ENCODE data around the gene SF3B3. TPM values are rescaled to one million over a fixed set of nuclear protein-coding genes. Genes with fewer than 3 reads are reported as not detected.

SF3B3 gene
- total and polyA plus RNA-seq, 2 of the 13 experiments (the other 11 are each of a cell fraction or from before 2014, with no cell fraction given): 157 to 500 TPM

DNA sequence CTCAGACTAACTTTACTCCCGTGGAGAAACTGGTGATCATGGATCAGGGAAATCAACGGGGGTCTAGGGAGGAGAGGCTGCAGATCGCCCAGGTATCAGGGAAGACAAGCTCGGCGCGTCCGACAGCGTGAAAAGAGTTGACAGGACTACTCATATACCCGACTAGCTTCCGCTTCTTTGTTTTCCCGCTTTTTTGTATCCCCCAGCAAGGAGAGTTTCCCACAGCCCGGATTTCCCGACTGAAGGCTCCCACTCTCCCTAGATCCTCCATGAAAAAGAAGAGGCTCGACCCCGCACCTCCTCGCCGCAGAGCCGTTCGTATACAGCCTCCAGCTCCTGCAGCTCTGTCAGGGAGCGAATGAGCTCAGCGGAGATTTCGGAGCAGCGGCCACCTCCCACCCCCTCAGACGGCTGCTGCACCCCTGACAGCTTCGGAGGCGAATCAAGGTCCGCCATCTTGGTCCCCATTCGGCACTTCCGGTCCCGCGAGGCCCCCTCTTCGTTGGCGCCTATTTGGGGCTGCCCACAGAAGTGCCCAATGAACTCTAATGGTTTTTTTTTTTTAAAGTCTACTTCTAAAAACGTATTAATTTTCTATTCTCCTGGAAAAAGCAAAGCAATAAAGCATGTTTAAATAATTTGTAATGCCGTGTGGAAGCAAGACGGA, 407 bp upstream of the SF3B3 start, which contains the start of gene COG4 (continued):
- TF ChIP-seq, protein P1, sequence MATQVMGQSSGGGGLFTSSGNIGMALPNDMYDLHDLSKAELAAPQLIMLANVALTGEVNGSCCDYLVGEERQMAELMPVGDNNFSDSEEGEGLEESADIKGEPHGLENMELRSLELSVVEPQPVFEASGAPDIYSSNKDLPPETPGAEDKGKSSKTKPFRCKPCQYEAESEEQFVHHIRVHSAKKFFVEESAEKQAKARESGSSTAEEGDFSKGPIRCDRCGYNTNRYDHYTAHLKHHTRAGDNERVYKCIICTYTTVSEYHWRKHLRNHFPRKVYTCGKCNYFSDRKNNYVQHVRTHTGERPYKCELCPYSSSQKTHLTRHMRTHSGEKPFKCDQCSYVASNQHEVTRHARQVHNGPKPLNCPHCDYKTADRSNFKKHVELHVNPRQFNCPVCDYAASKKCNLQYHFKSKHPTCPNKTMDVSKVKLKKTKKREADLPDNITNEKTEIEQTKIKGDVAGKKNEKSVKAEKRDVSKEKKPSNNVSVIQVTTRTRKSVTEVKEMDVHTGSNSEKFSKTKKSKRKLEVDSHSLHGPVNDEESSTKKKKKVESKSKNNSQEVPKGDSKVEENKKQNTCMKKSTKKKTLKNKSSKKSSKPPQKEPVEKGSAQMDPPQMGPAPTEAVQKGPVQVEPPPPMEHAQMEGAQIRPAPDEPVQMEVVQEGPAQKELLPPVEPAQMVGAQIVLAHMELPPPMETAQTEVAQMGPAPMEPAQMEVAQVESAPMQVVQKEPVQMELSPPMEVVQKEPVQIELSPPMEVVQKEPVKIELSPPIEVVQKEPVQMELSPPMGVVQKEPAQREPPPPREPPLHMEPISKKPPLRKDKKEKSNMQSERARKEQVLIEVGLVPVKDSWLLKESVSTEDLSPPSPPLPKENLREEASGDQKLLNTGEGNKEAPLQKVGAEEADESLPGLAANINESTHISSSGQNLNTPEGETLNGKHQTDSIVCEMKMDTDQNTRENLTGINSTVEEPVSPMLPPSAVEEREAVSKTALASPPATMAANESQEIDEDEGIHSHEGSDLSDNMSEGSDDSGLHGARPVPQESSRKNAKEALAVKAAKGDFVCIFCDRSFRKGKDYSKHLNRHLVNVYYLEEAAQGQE (IDR thresholded peaks at IDR 0.05; ENCODE audit: borderline replicate concordance in 1 of 2, low read depth in 1 of 2, low read length in 2 of 2): peak in 1 of 2 experiments; percentile 47; a peak in 1 of 4 replicates
- TF ChIP-seq ISL2 (CRISPR knock-in tag; IDR thresholded peaks at IDR 0.05) (0 out of 2 replicates have a peak, but pooled peaks have one; percentile 47), ZNF264 (CRISPR knock-in tag; IDR thresholded peaks at IDR 0.05) (0 out of 2 replicates have a peak, but pooled peaks have one; percentile 21), ZNF292 (CRISPR knock-in tag; IDR thresholded peaks at IDR 0.05; ENCODE audit: borderline replicate concordance, low read depth) (no peak), SIN3A (IDR thresholded peaks at IDR 0.05; ENCODE audit: borderline replicate concordance, low read depth, low read length) (peak; percentile 47; the same call in 1 of the 2 replicates), NR3C1 (CRISPR knock-in tag; IDR thresholded peaks at IDR 0.05) (no peak), ZNF260 (CRISPR knock-in tag; IDR thresholded peaks at IDR 0.05; ENCODE audit: borderline replicate concordance, low read depth) (no peak), ZNF788 (CRISPR knock-in tag; IDR thresholded peaks at IDR 0.05; ENCODE audit: borderline replicate concordance) (0 out of 2 replicates have a peak, but pooled peaks have one; percentile 0), AGO1 (IDR thresholded peaks at IDR 0.05; ENCODE audit: low read depth, low read length, poor library complexity, severe bottlenecking) (peak; percentile 47)
- TF ChIP-seq, protein P2, sequence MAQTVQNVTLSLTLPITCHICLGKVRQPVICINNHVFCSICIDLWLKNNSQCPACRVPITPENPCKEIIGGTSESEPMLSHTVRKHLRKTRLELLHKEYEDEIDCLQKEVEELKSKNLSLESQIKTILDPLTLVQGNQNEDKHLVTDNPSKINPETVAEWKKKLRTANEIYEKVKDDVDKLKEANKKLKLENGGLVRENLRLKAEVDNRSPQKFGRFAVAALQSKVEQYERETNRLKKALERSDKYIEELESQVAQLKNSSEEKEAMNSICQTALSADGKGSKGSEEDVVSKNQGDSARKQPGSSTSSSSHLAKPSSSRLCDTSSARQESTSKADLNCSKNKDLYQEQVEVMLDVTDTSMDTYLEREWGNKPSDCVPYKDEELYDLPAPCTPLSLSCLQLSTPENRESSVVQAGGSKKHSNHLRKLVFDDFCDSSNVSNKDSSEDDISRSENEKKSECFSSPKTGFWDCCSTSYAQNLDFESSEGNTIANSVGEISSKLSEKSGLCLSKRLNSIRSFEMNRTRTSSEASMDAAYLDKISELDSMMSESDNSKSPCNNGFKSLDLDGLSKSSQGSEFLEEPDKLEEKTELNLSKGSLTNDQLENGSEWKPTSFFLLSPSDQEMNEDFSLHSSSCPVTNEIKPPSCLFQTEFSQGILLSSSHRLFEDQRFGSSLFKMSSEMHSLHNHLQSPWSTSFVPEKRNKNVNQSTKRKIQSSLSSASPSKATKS (CRISPR knock-in tag; IDR thresholded peaks at IDR 0.05): 0 out of 2 replicates have a peak, but pooled peaks have one; percentile 4
- TF ChIP-seq, protein P3, sequence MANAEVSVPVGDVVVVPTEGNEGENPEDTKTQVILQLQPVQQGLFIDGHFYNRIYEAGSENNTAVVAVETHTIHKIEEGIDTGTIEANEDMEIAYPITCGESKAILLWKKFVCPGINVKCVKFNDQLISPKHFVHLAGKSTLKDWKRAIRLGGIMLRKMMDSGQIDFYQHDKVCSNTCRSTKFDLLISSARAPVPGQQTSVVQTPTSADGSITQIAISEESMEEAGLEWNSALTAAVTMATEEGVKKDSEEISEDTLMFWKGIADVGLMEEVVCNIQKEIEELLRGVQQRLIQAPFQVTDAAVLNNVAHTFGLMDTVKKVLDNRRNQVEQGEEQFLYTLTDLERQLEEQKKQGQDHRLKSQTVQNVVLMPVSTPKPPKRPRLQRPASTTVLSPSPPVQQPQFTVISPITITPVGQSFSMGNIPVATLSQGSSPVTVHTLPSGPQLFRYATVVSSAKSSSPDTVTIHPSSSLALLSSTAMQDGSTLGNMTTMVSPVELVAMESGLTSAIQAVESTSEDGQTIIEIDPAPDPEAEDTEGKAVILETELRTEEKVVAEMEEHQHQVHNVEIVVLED (CRISPR knock-in tag; IDR thresholded peaks at IDR 0.05; ENCODE audit: borderline replicate concordance): peak; percentile 40; the same call in 1 of the 2 replicates
- TF ChIP-seq, protein P4, sequence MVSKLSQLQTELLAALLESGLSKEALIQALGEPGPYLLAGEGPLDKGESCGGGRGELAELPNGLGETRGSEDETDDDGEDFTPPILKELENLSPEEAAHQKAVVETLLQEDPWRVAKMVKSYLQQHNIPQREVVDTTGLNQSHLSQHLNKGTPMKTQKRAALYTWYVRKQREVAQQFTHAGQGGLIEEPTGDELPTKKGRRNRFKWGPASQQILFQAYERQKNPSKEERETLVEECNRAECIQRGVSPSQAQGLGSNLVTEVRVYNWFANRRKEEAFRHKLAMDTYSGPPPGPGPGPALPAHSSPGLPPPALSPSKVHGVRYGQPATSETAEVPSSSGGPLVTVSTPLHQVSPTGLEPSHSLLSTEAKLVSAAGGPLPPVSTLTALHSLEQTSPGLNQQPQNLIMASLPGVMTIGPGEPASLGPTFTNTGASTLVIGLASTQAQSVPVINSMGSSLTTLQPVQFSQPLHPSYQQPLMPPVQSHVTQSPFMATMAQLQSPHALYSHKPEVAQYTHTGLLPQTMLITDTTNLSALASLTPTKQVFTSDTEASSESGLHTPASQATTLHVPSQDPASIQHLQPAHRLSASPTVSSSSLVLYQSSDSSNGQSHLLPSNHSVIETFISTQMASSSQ (IDR thresholded peaks at IDR 0.05; ENCODE audit: low read depth): no peak
- TF ChIP-seq, protein P4 (CRISPR knock-in tag; IDR thresholded peaks at IDR 0.05; ENCODE audit: borderline replicate concordance): peak; percentile 74; the same call in 1 of the 2 replicates
- TF ChIP-seq, protein P5, sequence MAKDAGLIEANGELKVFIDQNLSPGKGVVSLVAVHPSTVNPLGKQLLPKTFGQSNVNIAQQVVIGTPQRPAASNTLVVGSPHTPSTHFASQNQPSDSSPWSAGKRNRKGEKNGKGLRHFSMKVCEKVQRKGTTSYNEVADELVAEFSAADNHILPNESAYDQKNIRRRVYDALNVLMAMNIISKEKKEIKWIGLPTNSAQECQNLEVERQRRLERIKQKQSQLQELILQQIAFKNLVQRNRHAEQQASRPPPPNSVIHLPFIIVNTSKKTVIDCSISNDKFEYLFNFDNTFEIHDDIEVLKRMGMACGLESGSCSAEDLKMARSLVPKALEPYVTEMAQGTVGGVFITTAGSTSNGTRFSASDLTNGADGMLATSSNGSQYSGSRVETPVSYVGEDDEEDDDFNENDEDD (CRISPR knock-in tag; IDR thresholded peaks at IDR 0.05; ENCODE audit: borderline replicate concordance): peak; percentile 77; the same call in 1 of the 2 replicates
